Smooth muscle cell (in vitro differentiated cells): ENCODE data around the gene ZG16B. TPM values are rescaled to one million over a fixed set of nuclear protein-coding genes. Genes with fewer than 3 reads are reported as not detected.

ENCODE experiments used
- DNase-seq: peaks from one replicate; lab custom pipeline; 2025; ENCODE audit not compliant: unreplicated experiment; lab: John Stamatoyannopoulos, UW
- H2AFZ ChIP-seq: fragments of 200-600 bp; sonication (generic); 2 replicates; pipeline ENCODE4 v1.6.0; 2016; ENCODE audit warnings: antibody characterized with exemption, low read depth, mild to moderate bottlenecking
- H3F3A ChIP-seq: fragments of 200-600 bp; sonication (generic); 2 replicates; pipeline ENCODE4 v1.6.0; 2017; ENCODE audit warnings: antibody characterized with exemption, low read depth
- H3K27ac ChIP-seq: fragments of 200-600 bp; sonication (generic); 2 replicates; pipeline ENCODE4 v1.5.1; 2016; ENCODE audit warnings: low read depth, mild to moderate bottlenecking
- H3K27me3 ChIP-seq: fragments of 200-600 bp; sonication (generic); 2 replicates; pipeline ENCODE4 v1.6.1; 2016; ENCODE audit warnings: low read depth, mild to moderate bottlenecking
- H3K36me3 ChIP-seq: fragments of 200-600 bp; sonication (generic); 2 replicates; pipeline ENCODE4 v1.5.1; 2016; ENCODE audit warnings: low read depth
- H3K4me1 ChIP-seq: fragments of 200-600 bp; sonication (generic); 2 replicates; pipeline ENCODE4 v1.5.1; 2016; ENCODE audit warnings: low read depth
- H3K4me2 ChIP-seq: fragments of 200-600 bp; sonication (generic); 2 replicates; pipeline ENCODE4 v1.6.0; 2016; ENCODE audit warnings: mild to moderate bottlenecking
- H3K4me3 ChIP-seq: fragments of 200-600 bp; sonication (generic); 2 replicates; pipeline ENCODE4 v1.5.1; 2016; ENCODE audit warnings: mild to moderate bottlenecking
- H3K79me2 ChIP-seq: fragments of 200-600 bp; sonication (generic); 2 replicates; pipeline ENCODE4 v1.6.0; 2016; ENCODE audit warnings: low read depth, mild to moderate bottlenecking
- H3K9ac ChIP-seq: fragments of 200-600 bp; sonication (generic); 2 replicates; pipeline ENCODE4 v1.6.0; 2016; ENCODE audit warnings: low read depth
- H3K9me3 ChIP-seq: fragments of 200-600 bp; sonication (generic); replicated peaks from 2 replicates; pipeline ENCODE4 v1.5.1; 2016; ENCODE audit warnings: low read depth
- H4K20me1 ChIP-seq: fragments of 200-600 bp; sonication (generic); 2 replicates; pipeline ENCODE4 v1.6.0; 2016; ENCODE audit warnings: low read depth
- WGBS: methylation state at CpG from one replicate; pipeline ENCODE4 v1.1.7; 2016; ENCODE audit warnings: low lambda C conversion rate; 5-methylcytosine and 5-hydroxymethylcytosine counted together
- polyA plus RNA-seq: library from polyadenylated mRNA; unstranded; fragments of >200 nt; fragmentation: Nextera tagmentation; extraction: Ambion mirVana; gene quantifications from 2 replicates; pipeline ENCODE4 v1.2.1, GENCODE V29; 2016
- total RNA-seq: library from RNA; depleted of rRNA; stranded (reverse); fragments of >200 nt; gene quantifications from 2 replicates; pipeline ENCODE4 v1.2.3, GENCODE V29; 2014
- TF ChIP-seq, protein P1 (sequence below): fragments of 200-600 bp; sonication (generic); IDR thresholded peaks from 2 replicates; pipeline ENCODE4 v1.5.1; 2017; ENCODE audit warnings: borderline replicate concordance, mild to moderate bottlenecking, antibody characterized with exemption; ENCODE audit not compliant: insufficient read depth, poor library complexity, severe bottlenecking

The ZG16B gene
- total and polyA plus RNA-seq, 2 experiments from 2014 or later, result not detected

DNA sequence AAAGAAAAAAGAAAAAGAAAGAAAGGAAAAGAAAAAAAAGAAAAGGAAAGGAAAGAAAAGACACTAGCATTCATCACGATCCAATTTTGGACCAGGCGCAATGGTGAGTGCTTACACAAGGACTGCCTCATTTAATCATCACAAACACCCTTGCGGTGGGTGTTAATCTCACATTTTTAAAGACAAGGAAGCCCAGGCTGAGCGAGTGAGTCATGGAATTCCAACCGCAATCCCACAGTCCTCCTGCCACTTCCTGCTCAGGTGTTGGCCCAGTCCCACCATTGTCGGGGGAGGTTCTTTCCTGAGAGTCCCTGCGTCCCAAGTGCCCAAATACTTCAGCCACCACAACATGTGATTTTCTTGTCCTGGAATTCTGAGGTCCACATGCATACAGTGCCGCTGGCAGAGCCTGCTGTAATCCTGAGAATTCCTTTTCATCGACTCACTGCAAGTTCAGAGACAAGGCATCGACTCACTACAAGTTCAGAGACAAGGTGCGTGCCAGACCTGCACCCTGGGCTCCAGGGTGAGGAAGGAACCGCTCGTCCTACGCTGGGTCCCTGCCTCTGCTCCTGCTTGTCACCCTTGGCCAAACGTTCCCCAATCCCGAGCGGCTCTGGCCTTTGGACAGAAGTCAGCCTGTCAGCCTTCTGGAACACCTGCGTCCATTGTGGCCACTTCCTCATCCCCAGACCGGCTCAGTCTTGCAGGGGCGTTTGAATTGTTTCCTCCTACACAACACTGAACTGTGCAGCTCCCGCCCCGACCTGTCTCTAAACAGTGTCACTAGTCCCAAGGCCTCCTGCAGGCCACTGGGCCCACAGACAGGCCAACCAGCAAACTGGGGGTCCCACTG is 5.8 kb downstream of the ZG16B start:
- Histone ChIP-seq H2AFZ (no peak overlapping the region), H4K20me1 (no peaks in the 10 kb centered on the region), H3K4me1 (no peaks in the 10 kb centered on the region), H3K4me2 (peak overlapping the region; percentile 69), H3K27ac (peak overlapping the region; percentile 44), H3K9ac (no peak overlapping the region), H3K27me3 (no peaks in the 10 kb centered on the region), H3K79me2 (no peaks in the 10 kb centered on the region), H3F3A (peaks cover 7% of the 10 kb centered on the region), H3K36me3 (no peaks in the 10 kb centered on the region), H3K9me3 (no peaks in the 10 kb centered on the region), H3K4me3 (no peak overlapping the region)
- 26% methylated on average over 22 of the region's 22 CpGs for WGBS
- TF ChIP-seq, protein P1, sequence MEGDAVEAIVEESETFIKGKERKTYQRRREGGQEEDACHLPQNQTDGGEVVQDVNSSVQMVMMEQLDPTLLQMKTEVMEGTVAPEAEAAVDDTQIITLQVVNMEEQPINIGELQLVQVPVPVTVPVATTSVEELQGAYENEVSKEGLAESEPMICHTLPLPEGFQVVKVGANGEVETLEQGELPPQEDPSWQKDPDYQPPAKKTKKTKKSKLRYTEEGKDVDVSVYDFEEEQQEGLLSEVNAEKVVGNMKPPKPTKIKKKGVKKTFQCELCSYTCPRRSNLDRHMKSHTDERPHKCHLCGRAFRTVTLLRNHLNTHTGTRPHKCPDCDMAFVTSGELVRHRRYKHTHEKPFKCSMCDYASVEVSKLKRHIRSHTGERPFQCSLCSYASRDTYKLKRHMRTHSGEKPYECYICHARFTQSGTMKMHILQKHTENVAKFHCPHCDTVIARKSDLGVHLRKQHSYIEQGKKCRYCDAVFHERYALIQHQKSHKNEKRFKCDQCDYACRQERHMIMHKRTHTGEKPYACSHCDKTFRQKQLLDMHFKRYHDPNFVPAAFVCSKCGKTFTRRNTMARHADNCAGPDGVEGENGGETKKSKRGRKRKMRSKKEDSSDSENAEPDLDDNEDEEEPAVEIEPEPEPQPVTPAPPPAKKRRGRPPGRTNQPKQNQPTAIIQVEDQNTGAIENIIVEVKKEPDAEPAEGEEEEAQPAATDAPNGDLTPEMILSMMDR, result no peak
- no peak for DNase-seq

DNA sequence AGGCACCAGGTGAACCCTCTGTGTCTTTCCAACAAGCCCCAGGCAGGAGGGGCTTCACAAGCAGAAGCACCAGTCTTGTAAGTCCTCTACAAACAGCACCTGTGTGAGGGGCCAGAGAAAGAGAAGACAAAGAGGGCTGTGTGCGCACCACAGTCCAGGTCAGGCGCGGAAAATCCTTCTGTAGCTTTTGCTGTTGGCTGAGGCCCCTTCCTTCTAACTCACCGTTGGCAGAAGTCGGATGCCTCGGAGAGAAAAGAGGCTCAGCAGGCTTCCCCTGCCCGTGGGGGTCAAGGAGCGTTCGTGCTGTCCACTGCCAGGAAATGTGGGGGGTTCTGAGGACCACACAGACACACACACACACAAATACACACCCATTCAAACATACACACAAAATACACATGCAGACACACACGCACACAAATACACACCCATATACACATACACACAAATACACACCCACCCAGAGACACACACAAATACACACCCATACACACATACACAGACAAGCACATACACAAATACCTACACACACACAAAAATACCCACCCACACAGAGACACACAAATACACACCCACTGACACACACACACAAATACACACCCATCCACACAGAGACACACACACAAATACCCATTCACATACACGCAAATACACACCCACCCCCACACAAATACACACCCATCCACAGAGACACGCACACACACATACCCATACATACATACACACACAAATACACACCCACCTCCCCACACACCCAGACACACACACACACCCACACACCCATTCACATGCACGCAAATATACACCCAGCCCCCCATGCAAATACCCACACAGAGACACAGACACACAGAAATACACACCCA is 6.8 kb downstream of the ZG16B start:
- DNase-seq, result no peak
- peak overlapping the region; percentile 35 for H3K27ac ChIP-seq
- no peaks in the 10 kb centered on the region for H3K27me3 ChIP-seq
- H3K9me3 ChIP-seq, result no peaks in the 10 kb centered on the region
- no peak overlapping the region for H3K4me2 ChIP-seq
- H3K36me3 ChIP-seq, result no peaks in the 10 kb centered on the region
- no peak overlapping the region for H3K9ac ChIP-seq
- WGBS, result 89% methylated on average over 13 of the region's 13 CpGs
- no peaks in the 10 kb centered on the region for H3K4me1 ChIP-seq
- H3K4me3 ChIP-seq, result no peak overlapping the region
- H4K20me1 ChIP-seq, result no peaks in the 10 kb centered on the region
- TF ChIP-seq, protein P1, result no peak
- no peak overlapping the region for H2AFZ ChIP-seq
- H3F3A ChIP-seq, result peaks cover 7% of the 10 kb centered on the region
- no peaks in the 10 kb centered on the region for H3K79me2 ChIP-seq

DNA sequence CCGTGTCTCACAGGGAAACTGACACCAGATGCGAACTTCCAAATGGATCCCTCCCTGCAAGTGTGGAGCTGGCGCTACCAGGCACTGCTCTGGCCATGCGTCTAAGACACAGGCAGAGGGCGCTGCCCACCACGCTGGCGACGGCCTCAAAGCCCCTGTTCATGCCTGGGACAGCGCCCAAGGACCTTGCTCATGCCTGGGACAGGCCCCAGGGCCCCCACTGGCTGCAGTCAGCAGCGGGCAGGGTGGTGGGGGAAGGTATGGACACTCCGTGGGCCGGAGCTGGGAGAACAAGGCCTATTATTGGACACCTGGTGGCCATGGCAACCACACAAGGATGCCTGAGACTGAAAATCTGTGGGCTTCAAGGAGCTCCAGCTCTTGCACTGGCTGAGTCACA is 8.8 kb downstream of the ZG16B start:
- Histone ChIP-seq H3K9ac (no peak overlapping the region), H3K36me3 (no peaks in the 10 kb centered on the region), H3K4me2 (no peak overlapping the region), H3K4me3 (no peak overlapping the region), H3K27me3 (no peaks in the 10 kb centered on the region), H2AFZ (no peak overlapping the region), H3F3A (peaks cover 7% of the 10 kb centered on the region), H4K20me1 (no peaks in the 10 kb centered on the region), H3K4me1 (no peaks in the 10 kb centered on the region), H3K9me3 (no peaks in the 10 kb centered on the region), H3K27ac (no peak overlapping the region), H3K79me2 (no peaks in the 10 kb centered on the region)
- peak; percentile 20 for DNase-seq
- 9% methylated on average over 12 of the region's 12 CpGs for WGBS
- TF ChIP-seq, protein P1, result peak; percentile 84
